Thoracic aorta (tissue), 2 donors: Measurements from ENCODE around the gene ATP2C1. TPM values are rescaled to one million over a fixed set of nuclear protein-coding genes. Genes with fewer than 3 reads are reported as not detected.

ENCODE experiments used
- ATAC-seq: fragments of 150-250 bp; one replicate; pipeline ENCODE4 v1.8.0; 2017; ENCODE audit warnings: low read depth; ENCODE audit not compliant: insufficient number of reproducible peaks, low FRiP score
- DNase-seq: peaks from one replicate; pipeline ENCODE4 v3.0.0-alpha.2; 2020; ENCODE audit warnings: low spot score
- H3K27ac ChIP-seq, 2 donors: fragments of 200-600 bp; sonication (generic); 1 replicate in 1 of 2; 2 replicates in 1 of 2; pipeline ENCODE4 v1.5.1; 2016; ENCODE audit warnings: mild to moderate bottlenecking in 2 of 2, moderate library complexity in 2 of 2
- H3K27me3 ChIP-seq: fragments of 200-600 bp; sonication (generic); replicated peaks from 2 replicates; pipeline ENCODE4 v1.6.0; 2016; ENCODE audit warnings: mild to moderate bottlenecking; ENCODE audit not compliant: insufficient read depth
- H3K36me3 ChIP-seq: fragments of 200-600 bp; sonication (generic); one replicate; pipeline ENCODE4 v1.5.1; 2016
- H3K4me1 ChIP-seq, 2 donors: fragments of 200-600 bp; sonication (generic); 1 replicate in 1 of 2; 2 replicates in 1 of 2; pipeline versions ENCODE4 v1.5.1 to v1.6.0; 2016; ENCODE audit warnings: low read depth in 2 of 2, mild to moderate bottlenecking in 1 of 2; ENCODE audit not compliant: control insufficient read depth in 1 of 2
- H3K4me3 ChIP-seq: fragments of 200-600 bp; sonication (generic); 2 replicates; pipeline ENCODE4 v1.5.1; 2016; ENCODE audit warnings: mild to moderate bottlenecking
- H3K9me3 ChIP-seq: fragments of 200-600 bp; sonication (generic); 2 replicates; pipeline ENCODE4 v1.5.1; 2016
- total RNA-seq, 2 donors: library from RNA; depleted of rRNA; stranded (reverse); fragments of >200 nt; gene quantifications; one replicate each; pipeline versions ENCODE4 v1.1.0 to v1.2.3, GENCODE V29; 2016
- TF ChIP-seq, protein P1 (sequence below): fragments of 200-600 bp; sonication (generic); IDR thresholded peaks from one replicate; pipeline ENCODE4 v1.5.1; 2019; ENCODE audit warnings: antibody characterized with exemption

Gene ATP2C1
- total RNA-seq, 2 donors from 2014 or later, result 51.1 to 53.1 TPM

DNA sequence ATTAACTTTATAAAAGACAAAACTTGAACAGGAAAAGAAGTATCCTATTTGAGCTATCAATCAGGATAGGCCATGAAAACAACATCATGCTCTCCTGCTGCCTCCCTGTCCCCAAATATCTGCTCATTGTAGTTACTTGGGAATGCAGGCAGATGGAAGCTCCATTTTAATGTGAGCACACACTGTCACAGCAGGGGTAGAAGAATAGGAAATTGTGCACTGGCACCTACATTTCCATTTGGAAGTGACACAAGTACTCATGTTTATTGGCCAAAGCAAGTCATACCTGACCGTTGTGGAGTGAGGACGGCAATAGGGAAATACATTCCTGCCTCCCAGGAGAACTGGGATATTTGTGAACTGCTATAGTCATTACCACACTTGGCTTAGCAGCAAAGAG is 80.3 kb downstream of the ATP2C1 start:
- H3K27me3 ChIP-seq, result no peaks in the 10 kb centered on the region
- H3K9me3 ChIP-seq, result no peaks in the 10 kb centered on the region
- no peak overlapping the region for H3K27ac ChIP-seq
- H3K4me3 ChIP-seq, result no peak overlapping the region
- H3K36me3 ChIP-seq, result peaks cover 3% of the 10 kb centered on the region
- DNase-seq, result no peak
- no peaks in the 10 kb centered on the region for H3K4me1 ChIP-seq
- TF ChIP-seq, protein P1, sequence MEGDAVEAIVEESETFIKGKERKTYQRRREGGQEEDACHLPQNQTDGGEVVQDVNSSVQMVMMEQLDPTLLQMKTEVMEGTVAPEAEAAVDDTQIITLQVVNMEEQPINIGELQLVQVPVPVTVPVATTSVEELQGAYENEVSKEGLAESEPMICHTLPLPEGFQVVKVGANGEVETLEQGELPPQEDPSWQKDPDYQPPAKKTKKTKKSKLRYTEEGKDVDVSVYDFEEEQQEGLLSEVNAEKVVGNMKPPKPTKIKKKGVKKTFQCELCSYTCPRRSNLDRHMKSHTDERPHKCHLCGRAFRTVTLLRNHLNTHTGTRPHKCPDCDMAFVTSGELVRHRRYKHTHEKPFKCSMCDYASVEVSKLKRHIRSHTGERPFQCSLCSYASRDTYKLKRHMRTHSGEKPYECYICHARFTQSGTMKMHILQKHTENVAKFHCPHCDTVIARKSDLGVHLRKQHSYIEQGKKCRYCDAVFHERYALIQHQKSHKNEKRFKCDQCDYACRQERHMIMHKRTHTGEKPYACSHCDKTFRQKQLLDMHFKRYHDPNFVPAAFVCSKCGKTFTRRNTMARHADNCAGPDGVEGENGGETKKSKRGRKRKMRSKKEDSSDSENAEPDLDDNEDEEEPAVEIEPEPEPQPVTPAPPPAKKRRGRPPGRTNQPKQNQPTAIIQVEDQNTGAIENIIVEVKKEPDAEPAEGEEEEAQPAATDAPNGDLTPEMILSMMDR, result no peak
- no peak for ATAC-seq

DNA sequence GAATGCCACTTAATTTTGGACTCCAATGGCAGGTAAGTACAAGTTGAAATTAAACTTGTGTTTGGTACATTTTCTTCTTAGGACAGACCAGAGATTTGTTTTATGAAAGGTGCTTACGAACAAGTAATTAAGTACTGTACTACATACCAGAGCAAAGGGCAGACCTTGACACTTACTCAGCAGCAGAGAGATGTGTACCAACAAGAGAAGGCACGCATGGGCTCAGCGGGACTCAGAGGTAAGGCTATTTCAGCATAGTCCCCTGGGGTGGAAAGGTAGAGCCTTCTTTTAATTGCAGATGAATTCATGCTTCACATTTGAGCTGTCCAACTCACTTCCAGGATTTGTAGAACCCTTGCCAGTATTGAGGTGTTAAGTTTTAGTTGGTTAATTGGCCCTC is 81.4 kb downstream of the ATP2C1 start:
- Histone ChIP-seq H3K27ac (no peak overlapping the region), H3K4me1 (no peaks in the 10 kb centered on the region), H3K27me3 (no peaks in the 10 kb centered on the region), H3K4me3 (no peak overlapping the region), H3K9me3 (no peaks in the 10 kb centered on the region), H3K36me3 (peaks cover 3% of the 10 kb centered on the region)
- ATAC-seq (no peak), DNase-seq (no peak)
- TF ChIP-seq, protein P1, result no peak

GRCh38 chr3:130976706-130977105 is 82.8 kb downstream of the ATP2C1 start:
- no peak overlapping the region for H3K4me3 ChIP-seq
- no peaks in the 10 kb centered on the region for H3K9me3 ChIP-seq
- no peak overlapping the region for H3K27ac ChIP-seq
- TF ChIP-seq, protein P1, result no peak
- DNase-seq, result no peak
- no peaks in the 10 kb centered on the region for H3K4me1 ChIP-seq
- H3K36me3 ChIP-seq, result no peaks in the 10 kb centered on the region
- ATAC-seq, result no peak
- no peaks in the 10 kb centered on the region for H3K27me3 ChIP-seq

DNA sequence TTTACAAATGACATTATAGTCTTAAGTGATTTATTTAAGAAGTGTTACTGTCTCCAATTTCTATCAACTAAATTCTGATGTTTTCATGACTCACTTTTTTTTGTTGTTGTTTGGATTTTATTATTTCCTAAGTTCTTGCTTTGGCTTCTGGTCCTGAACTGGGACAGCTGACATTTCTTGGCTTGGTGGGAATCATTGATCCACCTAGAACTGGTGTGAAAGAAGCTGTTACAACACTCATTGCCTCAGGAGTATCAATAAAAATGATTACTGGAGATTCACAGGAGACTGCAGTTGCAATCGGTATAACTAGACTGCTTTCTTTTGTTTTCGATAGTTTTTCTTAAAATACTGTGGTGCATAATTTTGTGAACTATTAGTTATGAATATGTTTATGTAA is 85.2 kb downstream of the ATP2C1 start:
- Histone ChIP-seq H3K27me3 (no peaks in the 10 kb centered on the region), H3K4me1 (no peaks in the 10 kb centered on the region), H3K9me3 (no peaks in the 10 kb centered on the region), H3K27ac (no peak overlapping the region), H3K36me3 (no peaks in the 10 kb centered on the region), H3K4me3 (no peak overlapping the region)
- TF ChIP-seq, protein P1, result no peak
- ATAC-seq (no peak), DNase-seq (no peak)

GRCh38 chr3:130981469-130981868 is 87.6 kb downstream of the ATP2C1 start:
- TF ChIP-seq, protein P1, result no peak
- Histone ChIP-seq H3K36me3 (peaks cover 2% of the 10 kb centered on the region), H3K9me3 (no peaks in the 10 kb centered on the region), H3K4me3 (no peak overlapping the region), H3K27me3 (no peaks in the 10 kb centered on the region), H3K4me1 (no peaks in the 10 kb centered on the region), H3K27ac (no peak overlapping the region)
- DNase-seq (no peak), ATAC-seq (no peak)
